AG04450 (cell line): Measurements from ENCODE around the gene OR51G1. TPM values are rescaled to one million over a fixed set of nuclear protein-coding genes. Genes with fewer than 3 reads are reported as not detected.

Source experiments
- CTCF ChIA-PET: fragments of 300-600, 350-600 bp; formaldehyde crosslinking; extraction: SDS; loops from one replicate; lab custom pipeline; 2022; ENCODE audit warnings: antibody characterized with exemption, inconsistent platforms; lab: Charles Lee
- POLR2A ChIA-PET: fragments of 350-600 bp; formaldehyde crosslinking; extraction: SDS; loops from one replicate; lab custom pipeline; 2021; ENCODE audit warnings: antibody characterized with exemption, inconsistent platforms; lab: Yijun Ruan, JAX
- DNase-seq: peaks from one replicate; pipeline ENCODE4 v3.0.0-alpha.2; 2011; ENCODE audit warnings: low read depth, low spot score
- H3K27ac ChIP-seq: one replicate; pipeline ENCODE4 v1.5.1; 2012; ENCODE audit warnings: low read depth, low read length, control low read depth
- H3K27me3 ChIP-seq: one replicate; pipeline ENCODE4 v1.6.0; 2012; ENCODE audit warnings: low read length; ENCODE audit not compliant: control insufficient read depth, insufficient read depth
- H3K4me3 ChIP-seq: 2 replicates; pipeline ENCODE4 v1.5.1; 2011; ENCODE audit warnings: mild to moderate bottlenecking, low read depth, low read length, control low read depth
- H3K9me3 ChIP-seq: 2 replicates; pipeline ENCODE4 v1.5.1; 2012; ENCODE audit warnings: low read length; ENCODE audit not compliant: control insufficient read depth, insufficient read depth
- polyA plus RNA-seq: library from polyadenylated mRNA; depleted of rRNA; stranded (reverse); fragments of >200 nt; gene quantifications from 2 replicates; pipeline ENCODE4 v1.2.3, GENCODE V29; 2011; rRNA removed
- TF ChIP-seq, protein P1 (sequence below): IDR thresholded peaks from 2 replicates; pipeline ENCODE4 v1.5.1; 2011; ENCODE audit warnings: low read depth, low read length, control low read depth, inconsistent platforms

OR51G1 gene
- polyA plus RNA-seq, 1 experiment: not detected

GRCh38 chr11:4881860-4882500, 42.2 kb downstream of the OR51G1 start, which contains the start of gene OR51T1:
Gene OR51T1, plus strand, starts transcription at chr11:4881900. Its CDS starts 0 bp downstream, at chr11:4881900.
- H3K27me3 ChIP-seq: no peaks in the 10 kb centered on the region
- H3K4me3 ChIP-seq: no peak within 1 kb of the TSS
- TF ChIP-seq, protein P1, sequence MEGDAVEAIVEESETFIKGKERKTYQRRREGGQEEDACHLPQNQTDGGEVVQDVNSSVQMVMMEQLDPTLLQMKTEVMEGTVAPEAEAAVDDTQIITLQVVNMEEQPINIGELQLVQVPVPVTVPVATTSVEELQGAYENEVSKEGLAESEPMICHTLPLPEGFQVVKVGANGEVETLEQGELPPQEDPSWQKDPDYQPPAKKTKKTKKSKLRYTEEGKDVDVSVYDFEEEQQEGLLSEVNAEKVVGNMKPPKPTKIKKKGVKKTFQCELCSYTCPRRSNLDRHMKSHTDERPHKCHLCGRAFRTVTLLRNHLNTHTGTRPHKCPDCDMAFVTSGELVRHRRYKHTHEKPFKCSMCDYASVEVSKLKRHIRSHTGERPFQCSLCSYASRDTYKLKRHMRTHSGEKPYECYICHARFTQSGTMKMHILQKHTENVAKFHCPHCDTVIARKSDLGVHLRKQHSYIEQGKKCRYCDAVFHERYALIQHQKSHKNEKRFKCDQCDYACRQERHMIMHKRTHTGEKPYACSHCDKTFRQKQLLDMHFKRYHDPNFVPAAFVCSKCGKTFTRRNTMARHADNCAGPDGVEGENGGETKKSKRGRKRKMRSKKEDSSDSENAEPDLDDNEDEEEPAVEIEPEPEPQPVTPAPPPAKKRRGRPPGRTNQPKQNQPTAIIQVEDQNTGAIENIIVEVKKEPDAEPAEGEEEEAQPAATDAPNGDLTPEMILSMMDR: no peak
- H3K27ac ChIP-seq: no peak within 1 kb of the TSS
- DNase-seq: no peak
- ChIA-PET POLR2A (interaction anchor here (0.5 kb wide), 1 partner anchor 1761 kb away, joined by 3 read pairs; no protein-coding TSS in a partner anchor), CTCF (interaction anchor here (0.9 kb wide), 1 partner anchor 245 kb away, joined by 3 read pairs; the partner anchor contains the start of gene OR51D1)
- no peaks in the 10 kb centered on the region for H3K9me3 ChIP-seq

GRCh38 chr11:4881188-4881587, 43.0 kb downstream of the OR51G1 start:
- TF ChIP-seq, protein P1: no peak
- Histone ChIP-seq H3K27me3 (no peaks in the 10 kb centered on the region), H3K27ac (no peak overlapping the region), H3K4me3 (no peak overlapping the region), H3K9me3 (no peaks in the 10 kb centered on the region)
- no peak for DNase-seq
- POLR2A ChIA-PET: no interaction called here
- CTCF ChIA-PET: interaction anchor here (0.9 kb wide), 1 partner anchor 244 kb away, joined by 3 read pairs; the partner anchor contains the start of gene OR51D1

Other genes with a start within 250 kb of the OR51G1 start
- gene OR51E2, start 226.5 kb downstream of the OR51G1 start, polyA plus RNA-seq: 0.77 and 0.79 TPM in 2 replicates
- gene MMP26, start 219.6 kb downstream of the OR51G1 start, polyA plus RNA-seq: 0.07 TPM in 1 of 2 replicates, not detected in the other
- not detected in 2 replicates for gene OR51F1, start 154.4 kb downstream of the OR51G1 start, polyA plus RNA-seq
- gene OR52R1, start 120.0 kb downstream of the OR51G1 start, polyA plus RNA-seq: not detected in 2 replicates
- not detected in 2 replicates for gene OR51F2, start 103.0 kb downstream of the OR51G1 start, polyA plus RNA-seq
- gene OR51S1, start 75.1 kb downstream of the OR51G1 start, polyA plus RNA-seq: not detected in 2 replicates
- gene OR51T1, start 42.4 kb downstream of the OR51G1 start, polyA plus RNA-seq: not detected in 2 replicates
- not detected in 2 replicates for gene OR51A7, start 20.6 kb downstream of the OR51G1 start, polyA plus RNA-seq
- gene OR51G2, start 5.0 kb downstream of the OR51G1 start, polyA plus RNA-seq: not detected in 2 replicates
- gene OR51A4, start 23.3 kb upstream of the OR51G1 start, polyA plus RNA-seq: not detected in 2 replicates
- gene OR51A2, start 31.4 kb upstream of the OR51G1 start, polyA plus RNA-seq: not detected in 2 replicates
- not detected in 2 replicates for gene OR51L1, start 70.5 kb upstream of the OR51G1 start, polyA plus RNA-seq
- gene OR52J3, start 122.2 kb upstream of the OR51G1 start, polyA plus RNA-seq: not detected in 2 replicates
- not detected in 2 replicates for gene OR52E2, start 135.3 kb upstream of the OR51G1 start, polyA plus RNA-seq
- gene OR52E1, start 145.2 kb upstream of the OR51G1 start, polyA plus RNA-seq: not detected in 2 replicates
- not detected in 2 replicates for gene OR52A5, start 214.0 kb upstream of the OR51G1 start, polyA plus RNA-seq
- not detected in 2 replicates for gene OR52A1, start 230.4 kb upstream of the OR51G1 start, polyA plus RNA-seq